AG20443 (cell line): ENCODE measurements around the gene BARX2.
"Not testable (repeated sequence)": the region's sequence is repeated elsewhere in the genome, so short reads cannot be mapped to it uniquely, and the experiment has no call there.

ENCODE experiments used
- DNase-seq: peaks from one replicate; pipeline ENCODE4 v3.0.0; 2012; ENCODE audit warnings: low spot score, mixed read lengths

The BARX2 gene, protein sequence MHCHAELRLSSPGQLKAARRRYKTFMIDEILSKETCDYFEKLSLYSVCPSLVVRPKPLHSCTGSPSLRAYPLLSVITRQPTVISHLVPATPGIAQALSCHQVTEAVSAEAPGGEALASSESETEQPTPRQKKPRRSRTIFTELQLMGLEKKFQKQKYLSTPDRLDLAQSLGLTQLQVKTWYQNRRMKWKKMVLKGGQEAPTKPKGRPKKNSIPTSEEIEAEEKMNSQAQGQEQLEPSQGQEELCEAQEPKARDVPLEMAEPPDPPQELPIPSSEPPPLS

DNA sequence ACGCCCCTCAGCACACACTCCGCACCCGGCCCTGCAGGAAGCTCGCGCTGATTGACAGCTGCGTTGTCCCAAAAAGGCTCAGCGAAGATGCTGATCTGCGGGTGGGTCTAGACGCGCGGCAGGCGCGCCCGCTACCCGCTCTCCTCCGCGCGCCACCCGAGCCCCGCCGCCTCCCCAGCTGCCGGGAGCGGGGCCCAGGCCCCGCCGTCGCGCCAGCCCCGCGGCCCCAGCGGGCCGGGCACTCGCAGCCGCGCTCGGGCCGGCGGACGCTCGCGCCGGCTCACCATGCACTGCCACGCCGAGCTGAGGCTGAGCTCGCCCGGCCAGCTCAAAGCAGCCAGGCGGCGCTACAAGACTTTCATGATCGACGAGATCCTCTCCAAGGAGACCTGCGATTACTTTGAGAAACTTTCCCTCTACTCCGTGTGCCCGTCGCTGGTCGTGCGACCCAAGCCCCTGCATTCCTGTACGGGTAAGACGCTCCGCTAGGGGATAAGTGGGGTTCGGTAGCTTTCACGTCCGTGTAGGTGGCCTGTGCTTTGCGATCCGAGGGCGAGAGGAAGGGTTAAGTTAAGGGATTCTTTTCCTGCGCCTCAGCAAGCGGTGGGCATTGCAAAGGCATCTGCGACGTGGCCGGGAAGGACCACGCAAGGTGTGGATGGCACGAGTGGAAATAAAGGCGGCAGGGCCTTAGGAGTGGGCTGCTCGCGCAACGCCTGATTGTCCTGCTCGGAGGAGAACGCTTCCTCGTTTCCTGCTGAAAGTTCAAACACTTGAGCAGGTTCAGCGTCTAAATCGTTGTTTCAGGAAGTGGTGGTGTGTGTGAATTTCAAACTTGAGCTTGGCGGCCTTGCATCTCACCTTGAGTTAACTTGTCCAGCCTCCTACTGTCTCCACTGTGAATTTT is at the start of gene BARX2:
TSS of gene BARX2 (plus strand) at position 98 of the 907 bp plus-strand sequence. CDS start at position 286, 188 bp downstream.
- DNase-seq, result peak; percentile 76

DNA sequence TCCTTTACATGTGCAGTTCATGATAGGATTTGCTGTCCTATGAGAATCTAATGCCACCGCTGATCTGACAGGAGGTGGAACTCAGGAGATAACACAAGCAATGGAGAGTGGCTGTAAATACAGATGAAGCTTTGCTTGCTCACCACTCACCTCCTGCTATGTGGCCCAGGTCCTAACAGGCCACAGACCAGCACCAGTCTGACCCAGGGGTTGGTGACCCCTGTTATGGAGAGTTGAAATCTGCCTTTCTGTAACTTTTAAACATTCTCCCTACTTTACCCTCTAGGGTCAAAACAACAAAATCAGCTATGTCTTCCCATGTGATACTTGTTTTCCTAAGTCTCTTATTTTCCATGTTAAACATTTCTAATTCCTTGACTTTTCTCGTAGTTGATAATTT is 48.7 kb upstream of the BARX2 start:
- no peak for DNase-seq

DNA sequence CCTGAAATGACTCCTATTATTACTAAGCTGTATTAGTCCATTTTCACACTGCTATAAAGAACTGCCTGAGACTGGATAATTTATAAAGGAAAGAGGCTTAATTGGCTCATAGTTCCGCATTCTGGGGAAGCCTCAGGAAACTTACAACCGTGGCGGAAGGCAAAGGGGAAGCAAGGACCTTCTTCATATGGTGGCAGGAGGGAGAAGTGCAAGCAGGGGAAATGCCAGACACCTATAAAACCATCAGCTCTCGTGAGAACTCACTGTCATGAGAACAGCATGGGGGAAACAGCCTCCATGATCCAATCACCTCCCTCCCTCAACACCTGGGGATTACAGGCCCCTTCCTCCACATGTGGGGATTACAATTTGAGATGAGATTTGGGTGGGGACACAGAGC is 47.9 kb upstream of the BARX2 start:
- not testable (repeated sequence) for DNase-seq

DNA sequence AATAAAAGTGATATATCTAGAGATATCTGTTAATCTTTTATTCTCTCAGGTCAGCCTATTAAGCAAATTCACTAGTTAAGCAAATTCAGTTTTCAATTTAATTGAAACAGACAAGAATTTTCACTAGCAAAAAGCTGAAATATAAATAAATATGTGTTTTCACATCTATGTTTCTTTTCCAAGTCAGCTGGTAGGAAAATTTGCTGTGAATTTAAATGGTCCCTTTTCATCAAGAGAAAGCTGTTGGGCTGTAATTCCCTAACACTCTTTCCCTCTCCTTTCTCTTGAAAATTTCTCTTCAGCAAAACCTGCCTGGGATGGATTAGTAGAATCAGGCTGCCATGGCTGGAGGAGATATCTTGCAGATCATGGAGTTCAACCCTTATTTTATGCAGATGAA is 46.9 kb upstream of the BARX2 start:
- no peak for DNase-seq

DNA sequence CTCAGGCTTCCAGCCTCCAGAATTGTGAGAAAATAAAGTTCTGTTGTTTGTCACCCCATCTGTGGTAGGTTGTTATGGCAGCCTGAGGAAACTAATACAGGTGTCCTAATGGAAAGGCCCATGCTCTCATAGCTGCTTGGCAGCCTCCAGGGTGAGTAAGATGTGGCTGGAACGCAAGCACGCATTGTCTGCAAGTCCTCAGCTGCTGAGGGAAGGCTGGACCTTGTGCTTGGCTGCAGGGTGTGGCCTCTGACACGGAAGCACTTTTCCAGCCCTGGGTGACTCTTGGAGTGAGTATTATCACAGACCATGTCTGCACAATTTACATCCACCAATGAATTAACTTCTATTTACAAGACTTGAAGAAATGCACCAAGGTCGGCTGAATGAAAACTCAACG is 44.4 kb upstream of the BARX2 start:
- no peak for DNase-seq

DNA sequence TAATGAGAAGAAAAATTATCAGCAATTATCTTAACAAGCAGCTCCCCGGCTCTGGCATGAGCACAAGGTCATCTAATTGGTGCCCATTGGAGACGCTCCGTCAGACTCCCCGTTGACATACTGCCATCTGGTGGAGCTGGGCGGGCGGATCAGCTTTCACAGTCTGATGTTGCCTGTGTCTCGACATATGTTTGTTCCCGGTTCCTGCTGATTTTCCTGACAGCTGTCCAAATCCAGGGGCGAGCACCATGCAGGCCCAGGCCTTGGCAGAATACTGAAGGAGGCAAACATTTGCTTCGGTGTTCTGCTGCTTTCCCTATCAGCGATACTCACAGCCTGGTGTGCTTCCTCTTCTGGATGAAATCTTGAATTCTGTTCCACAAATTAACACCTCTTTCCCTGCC is 43.8 kb upstream of the BARX2 start:
- peak; percentile 88 for DNase-seq

DNA sequence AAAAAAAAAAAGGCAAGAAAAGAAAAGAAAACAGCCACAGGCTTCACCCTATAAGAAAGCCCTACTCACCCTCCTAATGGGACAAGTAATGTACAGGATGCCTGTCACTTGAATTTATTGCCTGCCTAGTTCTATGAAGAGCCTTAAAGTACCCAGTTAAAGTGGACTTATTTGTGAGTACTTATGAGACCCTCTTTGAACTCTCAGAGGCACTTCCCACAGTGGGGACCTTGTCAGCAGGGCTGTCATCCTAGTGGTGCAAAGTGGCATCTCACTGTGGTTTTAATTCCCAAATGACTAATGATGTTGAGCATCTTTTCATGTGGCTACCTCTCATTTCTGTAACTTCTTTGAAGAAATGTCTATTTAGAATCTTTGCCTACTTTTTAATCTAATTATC is 41.8 kb upstream of the BARX2 start:
- no peak for DNase-seq

DNA sequence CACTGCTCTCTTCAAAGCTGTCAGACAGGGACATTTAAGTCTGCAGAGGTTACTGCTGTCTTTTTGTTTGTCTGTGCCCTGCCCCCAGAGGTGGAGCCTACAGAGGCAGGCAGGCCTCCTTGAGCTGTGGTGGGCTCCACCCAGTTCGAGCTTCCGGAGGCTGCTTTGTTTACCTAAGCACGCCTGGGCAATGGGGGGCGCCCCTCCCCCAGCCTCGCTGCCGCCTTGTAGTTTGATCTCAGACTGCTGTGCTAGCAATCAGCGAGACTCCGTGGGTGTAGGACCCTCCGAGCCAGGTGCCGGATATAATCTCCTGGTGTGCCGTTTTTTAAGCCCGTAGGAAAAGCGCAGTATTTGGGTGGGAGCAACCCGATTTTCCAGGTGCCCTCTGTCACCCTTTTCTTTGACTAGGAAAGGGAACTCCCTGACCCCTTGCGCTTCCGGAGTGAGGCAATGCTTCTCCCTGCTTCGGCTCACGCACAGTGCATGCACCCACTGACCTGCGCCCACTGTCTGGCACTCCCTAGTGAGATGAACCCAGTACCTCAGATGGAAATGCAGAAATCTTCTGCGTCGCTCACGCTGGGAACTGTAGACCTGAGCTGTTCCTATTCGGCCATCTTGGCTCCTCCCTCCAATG is 31.2 kb upstream of the BARX2 start:
- not testable (repeated sequence) for DNase-seq

DNA sequence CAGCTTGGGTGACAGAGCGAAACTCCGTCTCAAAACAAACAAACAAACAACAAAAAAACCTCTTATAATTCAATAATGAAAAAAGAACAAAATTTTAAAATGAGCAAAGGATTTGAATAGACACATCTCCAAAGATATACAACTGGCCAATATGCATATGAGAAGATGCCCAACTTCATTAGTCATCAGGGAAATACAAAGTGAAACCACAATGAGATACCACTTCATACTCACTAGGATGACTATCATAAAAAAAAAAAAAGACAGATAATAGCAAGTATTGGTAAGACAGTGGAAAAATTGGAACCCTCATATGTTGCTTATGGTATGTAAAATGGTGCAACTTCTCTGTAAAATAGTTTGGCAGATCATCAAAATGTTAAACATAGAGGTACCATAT is 28.7 kb upstream of the BARX2 start:
- no peak for DNase-seq

DNA sequence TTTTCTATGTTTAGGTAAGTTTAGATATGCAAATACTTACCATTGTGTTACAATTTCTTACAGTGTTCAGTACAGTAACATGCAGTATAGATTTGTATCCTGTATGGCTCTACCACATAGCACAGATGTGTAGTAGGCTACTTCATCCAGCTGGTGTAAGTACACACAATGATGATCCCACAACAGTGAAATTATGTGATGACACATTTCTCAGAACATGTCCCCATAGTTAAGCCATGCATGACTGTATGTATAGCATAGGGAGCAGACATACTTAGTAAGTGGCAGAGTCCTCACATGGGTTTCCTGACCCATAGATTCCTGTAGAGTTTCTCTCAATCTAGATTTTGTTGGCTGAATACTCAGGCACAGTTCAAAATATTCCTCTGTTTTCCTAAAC is 26.8 kb upstream of the BARX2 start:
- DNase-seq, result no peak

DNA sequence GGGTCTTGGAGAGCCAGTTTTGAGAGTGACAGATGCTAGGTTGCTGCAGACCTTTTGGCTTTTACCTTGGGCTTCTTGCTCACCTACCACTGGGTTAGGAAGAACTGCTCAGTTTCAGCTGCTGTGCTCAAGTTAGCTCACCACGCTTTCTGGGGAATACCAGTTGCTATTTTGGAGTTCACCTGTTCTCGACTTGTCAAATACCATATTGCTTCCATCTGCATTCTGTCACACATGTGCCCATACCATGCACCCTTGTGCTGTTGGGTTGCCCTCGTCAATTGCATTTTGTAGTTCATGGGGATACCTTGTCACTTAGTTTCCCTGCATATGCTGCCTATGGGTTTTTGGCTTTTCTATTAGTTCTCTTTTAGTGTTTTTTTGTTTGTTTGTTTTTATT is 23.0 kb upstream of the BARX2 start:
- no peak for DNase-seq

DNA sequence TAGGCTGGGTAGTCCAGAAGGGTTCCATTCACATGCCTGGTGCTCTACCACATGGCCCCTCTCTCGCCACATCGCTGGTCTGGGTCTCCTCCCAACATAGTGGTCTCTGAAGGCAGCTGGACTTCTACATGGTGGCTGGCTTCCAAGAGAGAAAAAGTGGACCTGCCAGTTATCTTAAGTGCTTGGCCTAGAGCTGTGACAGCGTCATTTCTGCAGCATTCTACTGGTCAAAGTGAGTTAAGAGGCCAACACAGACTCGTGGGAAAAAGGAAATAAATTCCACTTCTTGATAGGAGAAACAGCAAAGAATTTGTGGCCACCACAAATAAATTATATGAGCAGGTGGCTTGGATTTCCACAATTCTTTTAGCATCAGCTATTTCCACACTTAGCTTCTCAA is 21.0 kb upstream of the BARX2 start:
- DNase-seq, result no peak

DNA sequence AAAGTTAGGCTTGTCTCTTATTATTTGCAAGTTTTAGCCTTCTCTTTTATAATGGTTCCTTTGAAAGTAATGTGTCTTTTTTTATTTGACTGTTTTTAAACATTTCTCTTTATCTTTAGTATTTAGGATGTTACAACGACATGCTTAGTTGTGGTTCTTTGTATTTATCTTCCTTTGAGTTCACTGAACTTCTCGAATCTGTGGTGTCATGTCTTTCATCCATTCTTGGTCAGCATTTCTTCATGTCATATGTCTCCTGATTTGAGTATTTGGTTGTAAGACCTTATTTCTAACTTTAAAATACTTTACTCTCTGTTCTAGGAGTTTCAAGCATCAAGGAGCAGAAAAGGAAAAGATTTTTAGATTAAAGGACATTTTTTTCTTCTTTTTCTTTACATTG is 15.9 kb upstream of the BARX2 start:
- no peak for DNase-seq

DNA sequence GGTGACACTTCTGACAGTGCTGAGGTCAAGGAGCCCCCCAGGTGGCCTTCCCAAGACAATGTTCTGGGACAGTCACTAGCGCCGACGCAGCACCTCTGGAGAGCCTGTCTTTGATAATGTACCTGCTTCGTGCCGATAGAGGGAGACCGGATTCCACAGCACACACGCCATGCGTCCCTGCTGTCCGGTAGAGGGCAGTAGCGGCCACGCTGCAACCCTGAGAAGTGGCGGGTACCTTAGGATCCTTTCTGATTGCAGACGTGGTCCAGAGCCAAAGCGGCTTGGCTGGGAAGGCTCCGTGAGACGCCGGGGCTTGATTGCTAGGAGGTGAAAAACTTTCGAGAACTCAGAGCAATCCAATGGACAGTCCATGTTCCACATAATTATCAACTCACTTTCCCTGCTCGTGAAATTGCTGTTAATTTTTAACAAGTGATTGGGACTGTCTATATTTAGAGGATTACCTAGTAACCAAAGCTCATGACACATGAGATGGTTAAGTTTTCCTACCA is 11.4 kb upstream of the BARX2 start:
- peak; percentile 84 for DNase-seq

DNA sequence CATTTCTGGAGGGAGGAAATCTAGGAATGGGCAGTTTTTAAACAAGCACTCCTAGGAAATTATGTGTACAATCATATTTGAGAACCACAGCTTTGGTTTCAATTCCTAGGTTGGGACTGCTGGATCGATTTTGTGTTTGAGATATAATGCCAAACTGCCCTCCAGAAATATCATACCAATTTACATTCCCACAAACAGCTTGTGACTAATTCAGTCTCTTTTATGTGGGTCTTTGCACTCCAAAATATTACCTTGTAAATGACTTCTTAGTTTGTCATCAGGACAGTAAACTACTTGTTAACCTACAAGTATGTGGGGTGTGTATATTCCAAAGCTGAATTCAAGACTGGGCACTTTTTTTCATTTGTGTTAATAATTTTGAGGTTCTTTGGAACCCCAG is 9.8 kb upstream of the BARX2 start:
- DNase-seq, result no peak

DNA sequence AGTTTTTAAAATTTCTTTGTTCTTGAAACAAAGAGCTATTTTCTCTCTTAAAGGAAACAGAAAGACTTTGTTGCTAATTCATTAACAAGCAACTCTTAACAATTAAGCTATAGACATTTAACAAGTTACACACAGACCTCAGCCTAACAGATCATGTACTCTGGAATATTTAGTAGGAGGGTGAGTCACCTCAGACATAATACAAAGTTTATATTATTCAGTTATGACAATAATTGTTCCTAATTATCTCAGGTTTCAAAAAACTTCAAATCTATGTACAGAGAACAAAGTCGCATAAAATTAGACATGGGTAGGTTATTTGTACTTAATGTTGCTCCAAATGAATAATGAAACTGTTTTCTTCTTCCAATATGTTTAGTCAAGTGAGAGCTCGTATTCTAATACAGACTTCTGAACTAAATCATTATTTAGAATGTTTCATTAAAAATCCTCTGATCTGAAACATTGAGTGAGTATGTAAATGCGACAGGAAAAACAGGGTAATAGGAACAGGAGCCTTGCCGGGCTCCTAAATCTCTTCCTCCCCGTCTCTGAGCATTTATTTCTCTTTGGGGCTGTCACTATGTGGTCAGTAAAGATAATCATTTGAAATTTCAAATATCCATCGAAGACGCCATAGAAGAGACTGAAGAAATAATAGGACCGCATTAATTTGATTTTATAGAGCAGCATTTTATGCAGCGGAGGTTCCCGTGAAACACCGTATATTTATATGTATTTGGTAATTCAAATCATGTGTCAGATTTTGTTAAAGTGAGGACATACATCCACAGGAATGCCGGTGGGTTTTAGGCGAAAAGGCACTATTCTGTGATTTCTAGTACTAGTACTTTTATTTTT is 8.7 kb upstream of the BARX2 start:
- no peak for DNase-seq

DNA sequence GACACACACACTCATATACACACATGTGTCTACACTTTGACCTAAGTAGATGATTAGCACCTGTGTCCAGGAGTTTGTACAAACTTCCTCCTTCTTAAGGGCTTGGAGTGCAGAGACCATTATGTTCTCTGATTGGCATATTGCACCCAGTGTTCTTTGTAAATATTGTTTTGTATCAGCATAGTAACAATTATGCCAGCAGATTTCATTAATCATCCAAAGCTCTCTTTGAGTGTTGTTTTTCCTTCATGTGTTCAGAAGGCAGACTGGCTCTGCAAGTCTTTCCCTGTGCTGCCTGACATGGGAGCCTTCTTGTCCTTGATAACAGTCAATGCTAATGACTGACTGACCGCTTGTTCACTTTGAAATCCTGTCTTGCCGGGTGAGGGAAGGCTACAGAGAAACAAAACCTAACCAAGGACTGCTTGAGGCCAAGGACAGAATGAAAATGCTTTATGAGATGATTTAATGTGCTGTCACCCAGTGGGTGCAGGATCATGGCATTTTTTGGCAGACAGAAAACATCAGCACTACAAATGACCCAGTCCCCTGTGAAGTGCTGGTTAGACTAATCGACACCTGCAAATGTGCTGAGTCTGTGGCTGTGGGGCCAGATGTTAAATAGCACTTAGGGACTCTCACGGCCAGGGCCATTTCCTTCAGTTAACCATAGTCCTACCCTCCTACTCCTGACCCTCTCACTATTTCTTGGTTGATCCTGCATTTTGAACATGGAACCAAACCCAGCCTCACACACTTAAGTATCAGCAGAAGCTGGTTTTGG is 6.6 kb upstream of the BARX2 start:
- no peak for DNase-seq

DNA sequence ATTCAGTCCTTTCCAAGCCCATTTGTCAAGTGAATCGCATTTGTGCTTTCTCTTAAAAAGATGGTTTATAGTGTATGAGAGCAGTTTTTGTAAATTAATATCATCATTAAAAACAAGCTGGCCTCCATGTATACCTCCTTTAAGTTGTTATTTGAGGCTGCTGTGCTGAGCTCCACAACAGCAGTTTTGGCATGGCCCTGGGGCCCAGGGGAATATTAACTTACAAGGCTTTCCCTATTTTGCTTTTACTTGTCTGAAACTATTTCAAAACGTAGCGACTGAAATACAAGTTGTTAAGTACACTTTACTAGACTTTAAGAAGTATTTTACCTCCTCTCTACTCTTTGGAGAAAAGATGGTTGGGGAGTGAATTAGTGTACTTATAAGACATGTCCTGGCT is 4.9 kb upstream of the BARX2 start:
- no peak for DNase-seq

DNA sequence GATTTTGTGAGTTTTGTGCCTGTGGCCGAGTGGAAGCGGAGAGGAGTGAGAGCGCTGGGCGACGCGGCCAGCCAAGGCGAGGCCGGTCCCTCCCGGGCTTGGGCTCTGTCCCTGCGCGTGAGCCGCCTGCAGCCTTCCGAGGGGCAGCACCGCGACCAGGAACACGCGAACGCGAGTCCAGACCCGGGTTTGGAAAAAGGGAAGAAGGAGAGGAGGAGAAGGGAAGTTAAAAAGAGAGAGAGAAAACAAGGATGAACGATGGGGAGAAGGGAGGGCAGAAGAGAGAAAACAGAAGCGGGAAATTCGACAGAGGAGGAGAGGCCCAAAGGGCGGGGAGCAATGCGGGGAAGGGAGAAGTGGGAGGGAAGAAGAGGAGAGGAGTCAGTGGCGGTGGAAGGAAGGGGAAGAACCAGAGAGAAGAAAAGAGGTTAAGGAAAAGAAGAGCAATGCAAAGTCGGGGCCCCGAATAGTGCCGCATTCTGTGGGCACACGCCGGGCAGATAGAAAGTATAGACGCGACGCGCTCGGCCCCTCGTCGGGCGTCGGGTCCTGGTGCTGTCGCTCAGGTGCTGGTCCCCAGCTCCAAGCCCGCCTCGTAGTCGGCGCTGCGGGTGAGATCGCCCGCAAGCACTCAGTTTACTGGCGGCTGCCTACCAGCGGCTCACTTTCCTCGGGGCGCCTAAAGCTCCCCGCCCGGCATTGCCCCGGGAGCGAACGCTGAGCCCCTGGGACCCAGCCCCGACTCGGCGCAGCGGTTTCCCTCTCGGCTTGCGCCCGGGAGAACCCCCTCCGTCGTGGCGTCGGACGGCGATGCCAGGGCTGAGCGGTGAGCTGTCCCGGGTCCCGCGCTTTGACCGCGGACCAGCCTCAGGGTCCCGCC is 2.8 kb upstream of the BARX2 start:
- peak; percentile 29 for DNase-seq

DNA sequence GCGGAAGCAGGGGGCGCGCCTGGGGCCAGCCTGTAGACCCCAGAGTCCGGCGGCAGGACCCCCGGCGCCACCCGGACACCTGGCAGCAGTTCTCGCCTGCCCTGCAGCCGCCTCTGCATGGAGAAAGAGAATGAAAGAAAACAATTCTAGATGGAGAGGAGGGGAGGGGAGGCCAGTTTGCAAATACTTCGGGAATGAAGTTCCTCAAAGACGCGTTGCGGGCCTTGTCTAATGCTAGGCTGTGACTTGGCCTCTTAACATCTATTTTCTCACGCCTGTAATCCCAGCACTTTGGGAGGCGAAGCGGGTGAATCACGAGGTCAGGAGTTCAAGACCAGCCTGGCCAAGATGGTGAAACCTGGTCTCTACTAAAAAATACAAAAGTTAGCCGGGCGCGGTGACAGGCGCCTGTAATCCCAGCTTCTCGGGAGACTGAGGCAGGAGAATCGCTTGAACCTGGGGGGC is 2.1 kb upstream of the BARX2 start:
- no peak for DNase-seq
